HepG2 (cell line): ENCODE data around the gene FCAMR. TPM values are rescaled to one million over a fixed set of nuclear protein-coding genes. Genes with fewer than 3 reads are reported as not detected.
A peak's percentile ranks its signal among the peaks of the same experiment; 100 is the strongest.

Experiments used
- ATAC-seq: fragments of 200-7000 bp; cut with Tn5 transposase; 3 replicates; pipeline ENCODE4 v1.9.1; 2020; ENCODE audit warnings: mild to moderate bottlenecking, moderate library complexity
- BruUV-seq: library from RNA; stranded (reverse); fragments of 400-500 nt; replicated peaks from 2 replicates; lab custom pipeline; 2021; lab: Mats Ljungman, UMichigan
- CTCF ChIA-PET: fragments of 300-600 bp; formaldehyde crosslinking; extraction: SDS; loops from one replicate; lab custom pipeline; 2021; ENCODE audit warnings: low total read pairs, inconsistent platforms, low intra/inter-chr PET ratio; lab: Yijun Ruan, JAX
- POLR2A ChIA-PET: fragments of 350-600 bp; sonication (Branson Sonifier 250); formaldehyde crosslinking; loops from one replicate; lab custom pipeline; 2020; ENCODE audit warnings: antibody characterized with exemption, inconsistent platforms; lab: Yijun Ruan, JAX
- DNase-seq: peaks from one replicate; pipeline ENCODE4 v3.0.0-alpha.2; 2015; ENCODE audit warnings: low spot score
- FAIRE-seq: peaks from 3 replicates; lab custom pipeline; 2011; peaks lifted over from hg19 to GRCh38; lab: Jason Lieb, UNC
- H2AFZ ChIP-seq: one replicate; pipeline ENCODE4 v1.6.1; 2011; ENCODE audit warnings: low read length, inconsistent platforms
- H3K27ac ChIP-seq: fragments of 300-600 bp; 3 replicates; pipeline ENCODE4 v1.8.0; 2011; ENCODE audit warnings: mixed run types, mild to moderate bottlenecking, mixed read lengths, low read length, inconsistent platforms; ENCODE audit not compliant: insufficient read depth; ENCODE audit errors: extremely low read length
- H3K27me3 ChIP-seq, 2 experiments: fragments of 200-600 bp in 1 of 2; 2 replicates in 1 of 2; 3 replicates in 1 of 2; pipeline versions ENCODE4 v1.6.0 to v1.8.0; 2011; ENCODE audit warnings: low read length in 2 of 2, mild to moderate bottlenecking in 2 of 2, moderate library complexity in 2 of 2, inconsistent platforms in 1 of 2; ENCODE audit not compliant: insufficient read depth in 2 of 2, control insufficient read depth in 1 of 2
- H3K36me3 ChIP-seq, 2 experiments: fragments of 200-600 bp in 1 of 2; replicated peaks in 1 of 2; 2 replicates in 1 of 2; 3 replicates in 1 of 2; pipeline versions ENCODE4 v1.5.1 to v1.8.0; 2011; ENCODE audit warnings: low read length in 2 of 2, inconsistent platforms in 1 of 2; ENCODE audit not compliant: insufficient read depth in 2 of 2, control insufficient read depth in 1 of 2
- H3K4me1 ChIP-seq: 2 replicates; pipeline ENCODE4 v1.5.1; 2012; ENCODE audit warnings: low read length, inconsistent platforms; ENCODE audit not compliant: insufficient read depth
- H3K4me2 ChIP-seq: 2 replicates; pipeline ENCODE4 v1.6.0; 2011; ENCODE audit warnings: low read depth, low read length, inconsistent platforms
- H3K4me3 ChIP-seq, 3 experiments: fragments of 200-600 bp in 1 of 3; sonication (generic), shearing (Covaris generic) in 1 of 3; replicated peaks in 1 of 3; 2 replicates each; pipeline ENCODE4 v1.5.1; 2011 to 2016; ENCODE audit warnings: low read length in 3 of 3, inconsistent platforms in 2 of 3, low read depth in 2 of 3, mild to moderate bottlenecking in 2 of 3, control low read depth in 1 of 3, mixed read lengths in 1 of 3; ENCODE audit not compliant: insufficient read depth in 1 of 3
- H3K79me2 ChIP-seq: one replicate; pipeline ENCODE4 v1.6.1; 2011; ENCODE audit warnings: low read length, inconsistent platforms; ENCODE audit not compliant: insufficient read depth
- H3K9ac ChIP-seq: 2 replicates; pipeline ENCODE4 v1.6.0; 2011; ENCODE audit warnings: mild to moderate bottlenecking, low read depth, low read length, inconsistent platforms; ENCODE audit not compliant: insufficient read depth
- H3K9me3 ChIP-seq: 2 replicates; pipeline ENCODE4 v1.5.1; 2012; ENCODE audit warnings: mild to moderate bottlenecking, low read length
- H4K20me1 ChIP-seq: 2 replicates; pipeline ENCODE4 v1.6.0; 2011; ENCODE audit warnings: inconsistent platforms, mild to moderate bottlenecking, low read length, moderate library complexity; ENCODE audit not compliant: insufficient read depth
- EZH2 ChIP-seq: conservative IDR thresholded peaks from 2 replicates; pipeline ENCODE4 v1.6.1; 2012; ENCODE audit warnings: mild to moderate bottlenecking, low read depth, low read length, moderate library complexity
- FOXA1 ChIP-seq, 2 experiments: fragments of 450-650 bp in 1 of 2; sonication (generic) in 1 of 2; formaldehyde crosslinking in 1 of 2; IDR thresholded peaks; 2 replicates each; pipeline versions ENCODE4 v1.4.0 to v1.6.1; 2016 to 2020; ENCODE audit warnings: missing genetic modification reagents in 1 of 2
- GRHL1 ChIP-seq: sonication (generic); formaldehyde crosslinking; conservative IDR thresholded peaks from 2 replicates; pipeline ENCODE4 v1.8.0; 2022; ENCODE audit warnings: missing genetic modification reagents
- JUN ChIP-seq: sonication (generic); formaldehyde crosslinking; IDR thresholded peaks from 2 replicates; pipeline ENCODE4 v1.4.0; 2020; ENCODE audit warnings: mild to moderate bottlenecking, missing genetic modification reagents
- KDM6A ChIP-seq: IDR thresholded peaks from 2 replicates; pipeline ENCODE4 v1.6.1; 2016; ENCODE audit warnings: low read depth
- KLF12 ChIP-seq: sonication (generic); formaldehyde crosslinking; IDR thresholded peaks from 2 replicates; pipeline ENCODE4 v1.4.0; 2020; ENCODE audit warnings: missing genetic modification reagents, borderline replicate concordance
- NFE2 ChIP-seq: sonication (generic); formaldehyde crosslinking; IDR thresholded peaks from 2 replicates; pipeline ENCODE4 v1.4.0; 2020; ENCODE audit warnings: missing genetic modification reagents
- ZBTB3 ChIP-seq: sonication (generic); formaldehyde crosslinking; IDR thresholded peaks from 2 replicates; pipeline ENCODE4 v1.4.0; 2020; ENCODE audit warnings: low read depth, mild to moderate bottlenecking, moderate library complexity, missing genetic modification reagents, borderline replicate concordance
- ZNF556 ChIP-seq: sonication (generic); formaldehyde crosslinking; IDR thresholded peaks from 2 replicates; pipeline ENCODE4 v1.4.0; 2020; ENCODE audit warnings: mild to moderate bottlenecking, missing genetic modification reagents, borderline replicate concordance
- ZNF629 ChIP-seq: sonication (generic); formaldehyde crosslinking; conservative IDR thresholded peaks from 2 replicates; pipeline ENCODE4 v1.5.0; 2020; ENCODE audit warnings: missing genetic modification reagents
- ZNF841 ChIP-seq: sonication (generic); formaldehyde crosslinking; IDR thresholded peaks from 2 replicates; pipeline ENCODE4 v1.8.1; 2023; ENCODE audit warnings: missing genetic modification reagents, borderline replicate concordance
- WGBS: methylation state at CpG from one replicate; pipeline ENCODE4 v1.1.6; 2017; ENCODE audit warnings: low lambda C conversion rate; 5-methylcytosine and 5-hydroxymethylcytosine counted together
- in situ Hi-C: cut with HindIII; loops from 2 replicates; pipeline ENCODE4 v1.10.0; 2017; ENCODE audit warnings: low pct_unique_long_range_greater_than_20kb; ENCODE audit not compliant: extremely low pct_ligation_motif_present
- intact Hi-C: fragments of 100-400 bp; cut with micrococcal nuclease; formaldehyde crosslinking; loops from one replicate; pipeline ENCODE4 v1.10.0; 2022; ENCODE audit not compliant: unreplicated experiment
- polyA plus RNA-seq, 8 experiments: library from polyadenylated mRNA; depleted of rRNA in 3 of 8; stranded (reverse) in 7 of 8; unstranded in 1 of 8; fragments of >200 nt; fragmentation: Illumina TruSeq in 4 of 8; extraction: Trizol in 4 of 8; gene quantifications; 2 replicates each; pipeline versions ENCODE4 v1.2.1 to v1.2.3, GENCODE V29; 2011 to 2016; ENCODE audit warnings: low read depth in 4 of 8, missing spikeins in 1 of 8, mixed read lengths in 1 of 8; ENCODE audit not compliant: insufficient read depth in 1 of 8
- total RNA-seq, 5 experiments: library from RNA; depleted of rRNA; stranded (reverse); fragments of >200 nt; fragmentation: Illumina TruSeq; extraction: Trizol; gene quantifications; 2 replicates each; pipeline ENCODE4 v1.2.3, GENCODE V29; 2016; ENCODE audit warnings: low read depth in 1 of 5

Gene FCAMR
- total and polyA plus RNA-seq, 2 of the 13 experiments (the other 11 are each of a cell fraction or from before 2014, with no cell fraction given) = not detected

GRCh38 chr1:206932177-206932576 is 38.1 kb downstream of the FCAMR start:
- in situ Hi-C loops (loop anchor here (5.0 to 10.0 kb wide), 2 partner anchors 50 to 143 kb away; no protein-coding TSS in a partner anchor), intact Hi-C loops (no loop called here)
- H3K9me3 ChIP-seq = no peaks in the 10 kb centered on the region
- no peak for TF ChIP-seq ZNF629 (CRISPR knock-in tag)
- TF ChIP-seq KLF12 (CRISPR knock-in tag) = no peak
- TF ChIP-seq JUN (CRISPR knock-in tag) = no peak
- TF ChIP-seq KDM6A (CRISPR knock-in tag) = no peak
- no peak for TF ChIP-seq NFE2 (CRISPR knock-in tag)
- TF ChIP-seq EZH2 = no peak
- TF ChIP-seq ZBTB3 (CRISPR knock-in tag) = no peak
- 50% methylated on average over 7 of the region's 8 CpGs for WGBS
- H3K79me2 ChIP-seq = no peaks in the 10 kb centered on the region
- no peak overlapping the region for H3K27ac ChIP-seq
- peaks cover 0 to 1% of the 10 kb centered on the region in 2 experiments; a peak in 3 of 5 replicates for H3K27me3 ChIP-seq
- FAIRE-seq (no peak), DNase-seq (no peak), ATAC-seq (no peak)
- ChIA-PET POLR2A (no interaction called here), CTCF (no interaction called here)
- H4K20me1 ChIP-seq = no peaks in the 10 kb centered on the region
- BruUV-seq = no TSS peak
- no peak overlapping the region for H2AFZ ChIP-seq
- H3K4me3 ChIP-seq = no peak overlapping the region
- no peaks in the 10 kb centered on the region for H3K36me3 ChIP-seq
- H3K9ac ChIP-seq = no peak overlapping the region
- no peak overlapping the region for H3K4me2 ChIP-seq
- H3K4me1 ChIP-seq = peaks cover 5% of the 10 kb centered on the region

- Histone ChIP-seq H3K4me1 (peaks cover 8% of the 10 kb centered on the region), H3K27ac (no peak overlapping the region), H3K79me2 (no peaks in the 10 kb centered on the region), H3K27me3 (no peaks in the 10 kb centered on the region; a peak in 2 of 5 replicates), H3K4me2 (no peak overlapping the region), H3K9me3 (no peaks in the 10 kb centered on the region), H3K9ac (no peak overlapping the region), H3K36me3 (no peaks in the 10 kb centered on the region), H3K4me3 (no peak overlapping the region), H4K20me1 (no peaks in the 10 kb centered on the region), H2AFZ (no peak overlapping the region)
- no peak for DNase-seq
- ChIA-PET POLR2A (no interaction called here), CTCF (no interaction called here)
- FAIRE-seq = no peak
- WGBS = 5% methylated on average over 3 of the region's 6 CpGs
- intact Hi-C loops (no loop called here), in situ Hi-C loops (loop anchor here (5.0 to 10.0 kb wide), 2 partner anchors 51 to 143 kb away; no protein-coding TSS in a partner anchor)
- ATAC-seq = peak; percentile 63
- BruUV-seq = no TSS peak
- TF ChIP-seq FOXA1 (IDR thresholded peaks at IDR 0.05) (no peak), FOXA1 (CRISPR knock-in tag; IDR thresholded peaks at IDR 0.05) (no peak), ZNF841 (CRISPR knock-in tag) (no peak), GRHL1 (CRISPR knock-in tag) (no peak), ZNF556 (CRISPR knock-in tag) (no peak)
Measured at GRCh38 chr1:206931709-206932108, 38.6 kb downstream of the FCAMR start.
